Right lobe of liver (tissue), 4 donors: Measurements from ENCODE around the gene NDUFA3.

ENCODE experiments used
- POLR2A ChIP-seq: fragments of 450-650 bp; IDR thresholded peaks from one replicate; pipeline ENCODE4 v1.6.1; 2017; ENCODE audit warnings: antibody characterized with exemption, mild to moderate bottlenecking
- TF ChIP-seq, protein P1 (sequence below), 4 donors: fragments of 200-600 bp in 3 of 4; fragments of 450-650 bp in 1 of 4; IDR thresholded peaks; one replicate each; pipeline versions ENCODE4 v1.5.1 to v1.8.0; 2016 to 2022; ENCODE audit warnings: antibody characterized with exemption in 4 of 4, mild to moderate bottlenecking in 2 of 4
- donor health status: DM: no; HTN: no; CAD: no.
- donor health status: DM: no; HTN: no; CAD: no.
- donor health status: DM: no; HTN: yes; CAD: no.

DNA sequence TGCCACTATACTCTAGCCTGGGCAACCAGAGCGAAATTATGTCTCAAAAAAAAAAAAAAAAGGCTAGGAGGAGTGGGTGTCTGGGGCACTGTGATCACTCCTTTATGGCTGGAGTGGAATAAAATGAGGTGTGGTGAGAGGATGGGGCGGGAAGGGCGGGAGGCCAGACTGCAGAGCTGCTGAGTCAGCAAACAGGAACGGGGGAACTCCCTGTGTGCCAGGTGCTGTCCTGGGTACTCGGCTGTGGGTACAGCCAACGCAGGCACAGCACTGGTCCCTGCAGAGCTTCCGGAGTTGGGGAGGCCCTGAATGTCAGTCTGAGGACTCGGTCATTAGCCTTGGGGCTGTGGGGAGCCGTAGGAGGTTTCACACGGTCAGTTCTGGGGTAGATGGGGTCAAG, 18.6 kb downstream of the NDUFA3 start:
- TF ChIP-seq, protein P1, sequence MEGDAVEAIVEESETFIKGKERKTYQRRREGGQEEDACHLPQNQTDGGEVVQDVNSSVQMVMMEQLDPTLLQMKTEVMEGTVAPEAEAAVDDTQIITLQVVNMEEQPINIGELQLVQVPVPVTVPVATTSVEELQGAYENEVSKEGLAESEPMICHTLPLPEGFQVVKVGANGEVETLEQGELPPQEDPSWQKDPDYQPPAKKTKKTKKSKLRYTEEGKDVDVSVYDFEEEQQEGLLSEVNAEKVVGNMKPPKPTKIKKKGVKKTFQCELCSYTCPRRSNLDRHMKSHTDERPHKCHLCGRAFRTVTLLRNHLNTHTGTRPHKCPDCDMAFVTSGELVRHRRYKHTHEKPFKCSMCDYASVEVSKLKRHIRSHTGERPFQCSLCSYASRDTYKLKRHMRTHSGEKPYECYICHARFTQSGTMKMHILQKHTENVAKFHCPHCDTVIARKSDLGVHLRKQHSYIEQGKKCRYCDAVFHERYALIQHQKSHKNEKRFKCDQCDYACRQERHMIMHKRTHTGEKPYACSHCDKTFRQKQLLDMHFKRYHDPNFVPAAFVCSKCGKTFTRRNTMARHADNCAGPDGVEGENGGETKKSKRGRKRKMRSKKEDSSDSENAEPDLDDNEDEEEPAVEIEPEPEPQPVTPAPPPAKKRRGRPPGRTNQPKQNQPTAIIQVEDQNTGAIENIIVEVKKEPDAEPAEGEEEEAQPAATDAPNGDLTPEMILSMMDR (IDR thresholded peaks at IDR 0.05), result no peak
- TF ChIP-seq POLR2A, result no peak
